NB4 (cell line): ENCODE measurements around the gene LRRC8C.

Source experiments
- DNase-seq: peaks from one replicate; pipeline ENCODE4 v3.0.0; 2010; ENCODE audit warnings: low read depth
- H3K4me3 ChIP-seq: one replicate; pipeline ENCODE4 v1.5.1; 2011; ENCODE audit warnings: mild to moderate bottlenecking, low read depth, low read length, moderate library complexity
- MYC ChIP-seq: IDR thresholded peaks from 2 replicates; pipeline ENCODE4 v1.6.1; 2011; ENCODE audit warnings: low read depth, low read length
- POLR2A ChIP-seq: IDR thresholded peaks from 2 replicates; pipeline ENCODE4 v1.6.1; 2011; ENCODE audit warnings: mild to moderate bottlenecking; ENCODE audit not compliant: insufficient read length; ENCODE audit errors: extremely low read depth
- TF ChIP-seq, protein P1 (sequence below): IDR thresholded peaks from one replicate; pipeline ENCODE4 v1.5.1; 2012; ENCODE audit warnings: low read depth, low read length
- TF ChIP-seq, protein P2 (sequence below): IDR thresholded peaks from 2 replicates; pipeline ENCODE4 v1.6.1; 2011; ENCODE audit warnings: low read depth, low read length

Gene LRRC8C

DNA sequence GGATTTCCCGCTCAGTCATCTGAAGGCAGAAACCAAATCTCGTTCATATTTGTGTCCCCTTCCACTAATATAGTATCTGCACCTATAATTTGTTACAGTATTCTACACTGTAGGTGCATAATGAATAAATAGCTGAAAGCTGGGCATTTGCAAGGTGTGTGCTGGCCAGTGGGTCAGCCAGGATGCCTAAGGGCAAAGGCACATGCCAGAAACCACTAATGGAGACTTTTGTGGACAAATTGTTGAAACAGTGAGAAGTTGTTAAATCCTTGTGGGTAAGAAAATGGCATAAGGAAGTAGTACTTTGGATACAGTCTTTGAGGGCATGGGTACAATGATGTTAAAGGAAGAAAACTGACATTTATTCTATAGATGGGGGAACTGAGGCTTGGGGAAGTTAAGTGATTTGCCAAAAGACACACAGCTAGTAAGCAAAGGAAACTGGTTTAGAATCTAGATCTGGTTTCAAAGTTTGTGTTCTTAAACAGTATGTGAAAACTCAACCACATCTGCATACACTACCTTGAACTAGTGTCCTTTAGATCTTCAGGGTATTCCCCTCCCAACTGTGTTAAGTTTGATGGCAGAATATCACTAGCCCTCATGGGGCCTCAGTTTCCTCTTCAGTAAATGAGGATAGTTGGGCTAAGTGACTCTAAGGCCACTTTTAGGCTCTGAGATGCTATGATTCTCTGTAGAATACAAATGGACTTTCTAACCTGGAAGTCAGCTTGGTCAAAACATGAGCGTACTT, 26.5 kb upstream of the LRRC8C start:
- DNase-seq = no peak
- no peak for TF ChIP-seq POLR2A
- TF ChIP-seq, protein P1, sequence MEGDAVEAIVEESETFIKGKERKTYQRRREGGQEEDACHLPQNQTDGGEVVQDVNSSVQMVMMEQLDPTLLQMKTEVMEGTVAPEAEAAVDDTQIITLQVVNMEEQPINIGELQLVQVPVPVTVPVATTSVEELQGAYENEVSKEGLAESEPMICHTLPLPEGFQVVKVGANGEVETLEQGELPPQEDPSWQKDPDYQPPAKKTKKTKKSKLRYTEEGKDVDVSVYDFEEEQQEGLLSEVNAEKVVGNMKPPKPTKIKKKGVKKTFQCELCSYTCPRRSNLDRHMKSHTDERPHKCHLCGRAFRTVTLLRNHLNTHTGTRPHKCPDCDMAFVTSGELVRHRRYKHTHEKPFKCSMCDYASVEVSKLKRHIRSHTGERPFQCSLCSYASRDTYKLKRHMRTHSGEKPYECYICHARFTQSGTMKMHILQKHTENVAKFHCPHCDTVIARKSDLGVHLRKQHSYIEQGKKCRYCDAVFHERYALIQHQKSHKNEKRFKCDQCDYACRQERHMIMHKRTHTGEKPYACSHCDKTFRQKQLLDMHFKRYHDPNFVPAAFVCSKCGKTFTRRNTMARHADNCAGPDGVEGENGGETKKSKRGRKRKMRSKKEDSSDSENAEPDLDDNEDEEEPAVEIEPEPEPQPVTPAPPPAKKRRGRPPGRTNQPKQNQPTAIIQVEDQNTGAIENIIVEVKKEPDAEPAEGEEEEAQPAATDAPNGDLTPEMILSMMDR = no peak
- TF ChIP-seq, protein P2, sequence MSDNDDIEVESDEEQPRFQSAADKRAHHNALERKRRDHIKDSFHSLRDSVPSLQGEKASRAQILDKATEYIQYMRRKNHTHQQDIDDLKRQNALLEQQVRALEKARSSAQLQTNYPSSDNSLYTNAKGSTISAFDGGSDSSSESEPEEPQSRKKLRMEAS = no peak
- no peak overlapping the region for H3K4me3 ChIP-seq

DNA sequence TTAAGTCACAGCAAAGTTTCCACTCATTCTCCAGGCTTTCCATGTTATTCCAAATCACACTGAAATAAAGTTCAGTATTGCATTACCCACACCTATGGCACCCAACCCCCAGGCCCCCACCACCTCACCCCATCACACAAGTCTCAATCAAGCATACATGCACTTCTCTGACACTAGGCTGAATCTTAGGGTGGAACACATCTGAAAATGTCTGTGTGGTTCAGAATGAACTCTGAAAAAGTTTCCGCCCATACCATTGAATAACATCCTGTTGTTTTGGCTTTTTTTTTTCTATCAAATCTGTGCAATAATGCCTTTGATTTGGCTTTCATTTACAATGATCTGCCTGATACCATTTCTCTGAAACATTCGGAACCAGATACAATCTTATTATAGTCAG, 25.8 kb upstream of the LRRC8C start:
- no peak overlapping the region for H3K4me3 ChIP-seq
- no peak for TF ChIP-seq MYC
- TF ChIP-seq, protein P2 = no peak
- TF ChIP-seq, protein P1 = no peak
- TF ChIP-seq POLR2A = no peak
- DNase-seq = no peak

DNA sequence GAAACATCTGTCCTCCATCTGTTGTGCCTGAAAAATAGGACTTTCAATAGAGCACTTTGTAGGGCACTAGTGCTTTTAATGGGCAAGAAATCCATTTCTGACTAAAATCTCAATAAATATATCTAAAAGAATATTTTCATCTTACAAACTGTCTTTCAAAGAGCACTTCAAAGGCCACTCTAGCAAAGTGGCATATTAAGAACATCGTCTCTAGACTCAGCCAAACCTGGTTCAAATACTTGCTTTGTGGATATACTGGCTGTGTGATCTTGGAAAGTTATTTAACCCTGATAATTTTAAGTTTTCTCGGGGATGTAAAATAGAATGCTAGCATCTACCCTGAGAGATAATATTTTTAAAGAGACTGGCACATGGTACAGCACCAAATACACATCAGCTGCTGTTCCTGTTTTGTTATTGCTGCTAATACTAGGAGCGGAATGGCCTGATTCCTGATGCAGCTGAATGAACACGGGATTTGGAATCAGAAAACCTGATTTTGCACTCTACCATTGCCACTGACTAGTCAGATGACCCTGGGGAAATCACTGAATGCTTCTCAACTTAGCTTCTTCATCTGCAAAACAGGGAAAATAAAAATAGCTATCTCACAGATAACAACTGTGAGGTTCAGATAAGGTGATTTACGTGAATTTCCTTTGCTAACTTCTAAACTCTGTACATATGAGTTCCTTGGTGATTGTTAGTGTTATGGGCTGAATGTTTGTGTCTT, 25.2 kb upstream of the LRRC8C start:
- no peak for DNase-seq
- no peak overlapping the region for H3K4me3 ChIP-seq
- TF ChIP-seq, protein P1 = no peak
- TF ChIP-seq, protein P2 = no peak
- TF ChIP-seq POLR2A = no peak
- no peak for TF ChIP-seq MYC

DNA sequence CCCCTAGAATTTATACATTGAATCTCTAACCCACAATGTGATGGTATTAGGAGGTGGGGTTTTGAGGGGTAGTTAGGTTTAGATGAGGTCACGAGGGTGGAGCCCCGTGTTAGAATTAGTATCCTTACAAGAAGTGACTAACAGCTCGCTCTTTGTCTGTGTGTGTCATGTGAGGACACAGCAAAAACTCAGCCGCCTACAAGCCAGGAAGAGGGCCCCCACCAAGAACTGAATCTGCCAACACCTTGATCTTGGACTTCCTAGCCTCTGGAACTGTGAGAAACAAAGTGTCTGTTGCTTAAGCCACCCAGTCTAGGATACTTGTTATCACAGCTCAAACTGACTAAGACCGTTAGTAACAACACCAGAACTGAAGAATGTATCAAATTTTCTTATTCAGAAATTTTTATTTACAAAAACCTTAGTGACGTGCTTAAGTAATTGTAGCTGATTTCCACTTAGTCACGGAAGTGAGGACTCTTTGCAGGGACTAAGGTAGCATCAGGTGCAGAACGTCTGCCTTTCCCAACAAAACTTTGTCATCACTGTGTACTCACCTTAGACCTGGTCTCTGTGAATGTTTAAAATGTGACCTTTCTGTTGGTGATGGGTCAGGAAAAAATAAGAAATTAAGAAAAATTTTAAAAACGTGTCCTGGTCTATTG, 24.5 kb upstream of the LRRC8C start:
- no peak for TF ChIP-seq POLR2A
- TF ChIP-seq, protein P1 = no peak
- TF ChIP-seq, protein P2 = no peak
- no peak for TF ChIP-seq MYC
- DNase-seq = no peak
- no peak overlapping the region for H3K4me3 ChIP-seq

DNA sequence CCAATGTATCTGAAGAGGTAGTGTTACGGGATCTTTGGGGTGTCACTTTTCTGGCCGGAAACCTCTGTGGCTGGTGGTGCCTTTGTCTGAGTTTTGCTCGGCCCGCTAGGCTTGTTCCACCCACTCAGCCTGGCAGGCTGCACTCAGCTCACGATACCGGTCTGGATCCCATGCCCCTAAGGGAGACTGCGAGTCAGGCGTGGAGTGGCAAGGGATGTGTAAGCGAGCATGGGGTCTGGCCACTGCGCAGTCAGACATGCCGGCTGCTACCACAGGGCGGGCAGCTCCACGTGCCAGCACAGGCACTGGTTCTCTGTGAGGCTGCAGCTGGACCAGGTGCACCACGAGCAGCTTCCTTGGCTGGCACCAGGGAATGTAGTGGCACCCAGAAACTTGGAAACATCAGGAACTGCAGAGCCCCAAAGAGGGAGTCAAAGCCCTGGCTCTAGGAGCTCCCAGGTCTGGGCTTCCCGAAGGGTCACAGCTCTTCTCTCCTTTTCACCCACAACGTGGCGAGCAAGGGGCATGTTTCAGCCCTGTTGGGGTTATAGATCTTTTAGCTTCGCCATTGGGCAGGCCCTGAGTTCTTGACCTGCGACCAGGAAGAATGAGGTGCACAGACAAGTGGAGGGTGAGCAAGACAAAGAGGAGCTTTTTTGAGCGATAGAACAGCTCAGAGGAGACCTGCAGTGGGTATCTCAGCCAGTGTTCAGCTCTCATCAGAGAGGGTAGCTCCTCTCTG, 23.8 kb upstream of the LRRC8C start:
- no peak overlapping the region for H3K4me3 ChIP-seq
- TF ChIP-seq POLR2A (no peak), MYC (no peak)
- TF ChIP-seq, protein P1 = no peak
- TF ChIP-seq, protein P2 = no peak
- no peak for DNase-seq
